AG20443 (cell line): ENCODE data around the gene BOD1.
A peak's percentile ranks its signal among the peaks of the same experiment; 100 is the strongest.

Source experiments
- DNase-seq: peaks from one replicate; pipeline ENCODE4 v3.0.0; 2012; ENCODE audit warnings: low spot score, mixed read lengths

The BOD1 gene

DNA sequence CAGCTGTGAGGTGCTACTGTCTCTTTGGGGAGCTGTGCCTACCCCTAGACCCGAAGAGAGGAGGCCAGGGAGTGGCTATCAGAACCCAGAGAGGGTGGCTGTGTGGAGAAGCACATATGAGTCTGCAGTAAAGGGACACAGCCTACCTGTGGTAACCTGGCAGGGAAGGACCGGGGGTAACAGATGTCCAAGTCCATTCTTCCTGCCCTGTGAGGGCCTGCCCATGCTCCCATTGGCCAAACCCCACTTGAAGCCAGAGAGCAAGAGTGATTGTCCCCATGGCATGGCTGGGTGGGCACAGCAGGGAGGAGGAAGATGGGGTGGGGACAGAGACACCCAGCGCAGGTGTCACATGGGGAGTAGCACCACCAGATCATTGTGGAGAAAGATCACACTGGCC is 39.3 kb downstream of the BOD1 start:
- DNase-seq = no peak

DNA sequence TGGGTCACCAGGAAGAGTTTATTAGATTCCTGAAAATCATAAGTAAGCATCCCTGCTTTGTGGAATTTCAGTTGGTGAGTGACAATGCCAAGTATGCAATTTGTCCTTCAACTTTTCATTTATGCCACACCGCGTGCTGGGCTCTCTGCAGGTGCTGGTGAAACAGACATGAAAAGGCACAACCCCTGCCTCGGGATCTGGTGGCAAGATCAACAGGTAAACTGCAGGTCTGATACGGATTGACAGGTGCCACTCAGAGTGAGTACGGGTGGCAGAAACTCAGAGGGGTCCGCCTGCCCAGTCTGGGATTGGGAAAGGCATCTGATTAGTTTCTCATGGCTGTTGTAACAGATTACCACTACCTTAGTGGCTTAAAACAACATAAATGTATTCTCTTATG is 40.5 kb downstream of the BOD1 start:
- no peak for DNase-seq

GRCh38 chr5:173574983-173575382 is 41.5 kb downstream of the BOD1 start:
- DNase-seq = no peak

DNA sequence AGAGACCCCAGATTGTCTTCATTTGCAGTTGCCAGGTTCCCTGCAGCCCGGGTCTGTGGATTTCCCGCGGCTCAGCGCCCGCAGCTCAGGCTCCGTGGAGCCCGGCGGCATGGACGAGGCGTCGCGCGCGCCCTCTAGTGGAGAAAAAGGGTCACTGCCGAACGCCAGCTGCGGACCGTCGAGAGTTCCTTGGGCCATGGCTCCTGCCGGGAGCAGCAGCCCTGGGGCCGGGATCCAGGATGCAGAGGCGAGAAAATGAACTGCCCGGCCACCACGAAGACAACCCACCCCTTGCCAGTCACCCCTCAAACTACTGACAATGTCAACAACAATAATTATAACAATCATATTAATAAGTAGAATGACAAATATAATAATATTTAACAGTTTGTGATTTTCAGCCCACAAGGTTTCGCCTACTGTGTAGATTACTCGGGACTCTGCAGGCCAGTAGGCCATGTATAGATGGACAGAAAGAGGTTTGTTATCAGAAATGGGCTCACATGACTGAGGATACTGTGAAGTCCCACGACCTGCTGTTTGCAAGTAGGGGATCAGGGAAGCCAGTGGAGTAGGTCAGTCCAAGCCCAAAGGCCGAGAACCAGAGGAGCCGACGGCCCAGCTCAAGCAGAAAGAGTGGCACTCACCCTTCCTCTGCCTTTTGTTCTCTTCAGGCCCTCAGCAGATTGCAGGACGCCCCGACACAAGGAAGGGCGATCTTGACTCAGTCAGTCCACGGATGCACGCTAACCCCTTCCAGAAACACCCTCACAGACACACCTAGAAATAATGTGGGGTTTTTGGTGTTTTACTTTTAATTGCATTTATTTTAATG is 43.1 kb downstream of the BOD1 start:
- DNase-seq = peak; percentile 95

- DNase-seq = peak; percentile 35
These were observed 43.9 kb downstream of the BOD1 start for GRCh38 chr5:173572431-173573125.

GRCh38 chr5:173570321-173571090 is 45.9 kb downstream of the BOD1 start:
- no peak for DNase-seq

DNA sequence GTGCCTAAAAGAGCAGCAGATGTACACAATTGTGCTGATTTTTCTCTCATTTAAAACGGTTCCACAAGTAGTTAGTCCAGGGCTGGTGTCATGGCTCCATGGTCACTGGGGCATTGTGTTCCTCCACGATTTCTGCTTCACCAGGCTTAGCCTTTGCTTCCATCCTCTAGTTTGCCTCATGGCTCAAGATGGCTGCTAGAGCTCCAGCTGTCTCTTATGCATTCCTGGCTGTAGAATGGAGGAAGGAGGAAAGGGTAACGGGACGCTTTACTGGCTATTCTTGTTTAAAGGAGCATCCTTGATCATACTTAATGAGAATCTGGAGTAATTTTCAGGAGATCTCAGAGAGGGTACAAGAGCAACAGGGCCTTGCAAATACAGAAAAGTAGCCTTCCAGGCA is 47.7 kb downstream of the BOD1 start:
- DNase-seq = no peak

- DNase-seq = no peak
These were observed 48.3 kb downstream of the BOD1 start for GRCh38 chr5:173568128-173568527.

- no peak for DNase-seq
These were observed 48.9 kb downstream of the BOD1 start for GRCh38 chr5:173567548-173567947.

- DNase-seq = no peak
These were observed 50.9 kb downstream of the BOD1 start for GRCh38 chr5:173565491-173566072.

GRCh38 chr5:173564106-173564505 is 52.3 kb downstream of the BOD1 start:
- DNase-seq = no peak

GRCh38 chr5:173563246-173563645 is 53.2 kb downstream of the BOD1 start:
- DNase-seq = no peak

- DNase-seq = no peak
These were observed 54.0 kb downstream of the BOD1 start for GRCh38 chr5:173562451-173562850.
